IMR-90 (cell line): ENCODE results near the gene LGALS16. TPM values are rescaled to one million over a fixed set of nuclear protein-coding genes. Genes with fewer than 3 reads are reported as not detected.

ENCODE experiments used
- ATAC-seq: fragments of 200-7000 bp; cut with Tn5 transposase; 2 replicates; pipeline ENCODE4 v1.9.1; 2020; ENCODE audit warnings: low read depth, mild to moderate bottlenecking, moderate library complexity
- BruUV-seq: library from RNA; stranded (reverse); fragments of 400-500 nt; replicated peaks from 2 replicates; lab custom pipeline; 2021; lab: Mats Ljungman, UMichigan
- CTCF ChIA-PET: fragments of 300-600 bp; formaldehyde crosslinking; extraction: SDS; loops from one replicate; lab custom pipeline; 2021; ENCODE audit warnings: antibody characterized with exemption; lab: Yijun Ruan, JAX
- POLR2A ChIA-PET: fragments of 300-600 bp; sonication (Branson Sonifier 250); formaldehyde crosslinking; loops from one replicate; lab custom pipeline; 2022; ENCODE audit warnings: antibody characterized with exemption; ENCODE audit not compliant: unreplicated experiment; lab: Charles Lee
- DNase-seq: peaks from one replicate; pipeline ENCODE4 v3.0.0; 2013
- H2AFZ ChIP-seq: replicated peaks from 2 replicates; pipeline ENCODE3; 2013; ENCODE audit warnings: low read length, mild to moderate bottlenecking; ENCODE audit not compliant: poor library complexity
- H2AK5ac ChIP-seq: 2 replicates; pipeline ENCODE4 v1.6.1; 2013; ENCODE audit warnings: low read depth, low read length, inconsistent platforms
- H2AK9ac ChIP-seq: replicated peaks from 2 replicates; pipeline ENCODE3; 2013; ENCODE audit warnings: mild to moderate bottlenecking, low read depth, low read length, moderate library complexity; ENCODE audit not compliant: poor library complexity
- H2BK120ac ChIP-seq: 2 replicates; pipeline ENCODE4 v1.6.1; 2013; ENCODE audit warnings: low read depth, low read length, inconsistent platforms
- H2BK15ac ChIP-seq: 3 replicates; pipeline ENCODE4 v1.6.1; 2013; ENCODE audit warnings: low read depth, low read length, inconsistent platforms
- H2BK20ac ChIP-seq: 2 replicates; pipeline ENCODE4 v1.6.1; 2013; ENCODE audit warnings: low read depth, mild to moderate bottlenecking, inconsistent platforms, low read length, moderate library complexity
- H2BK5ac ChIP-seq: 2 replicates; pipeline ENCODE4 v1.6.1; 2013; ENCODE audit warnings: mild to moderate bottlenecking, low read depth, low read length, inconsistent platforms; ENCODE audit not compliant: poor library complexity, severe bottlenecking
- H3K14ac ChIP-seq: replicated peaks from 2 replicates; pipeline ENCODE4 v1.6.1; 2013; ENCODE audit warnings: low read depth, low read length, inconsistent platforms
- H3K18ac ChIP-seq: 2 replicates; pipeline ENCODE4 v1.6.1; 2013; ENCODE audit warnings: low read depth, low read length, control low read depth
- H3K23ac ChIP-seq: 2 replicates; pipeline ENCODE4 v1.6.1; 2013; ENCODE audit warnings: low read depth, low read length, inconsistent platforms
- H3K27ac ChIP-seq: 2 replicates; pipeline ENCODE4 v1.5.1; 2013; ENCODE audit warnings: mild to moderate bottlenecking, control low read depth, low read length; ENCODE audit not compliant: insufficient read depth
- H3K27me3 ChIP-seq: 2 replicates; pipeline ENCODE4 v1.6.1; 2013; ENCODE audit warnings: low read length; ENCODE audit not compliant: control insufficient read depth, insufficient read depth
- H3K36me3 ChIP-seq: 2 replicates; pipeline ENCODE4 v1.6.1; 2013; ENCODE audit warnings: low read length, mixed read lengths; ENCODE audit not compliant: control insufficient read depth, insufficient read depth
- H3K4ac ChIP-seq: 2 replicates; pipeline ENCODE4 v1.6.1; 2013; ENCODE audit warnings: low read depth, low read length, inconsistent platforms
- H3K4me1 ChIP-seq: 2 replicates; pipeline ENCODE4 v1.6.1; 2013; ENCODE audit warnings: low read length, mixed read lengths; ENCODE audit not compliant: control insufficient read depth, insufficient read depth
- H3K4me2 ChIP-seq: 2 replicates; pipeline ENCODE4 v1.6.1; 2013; ENCODE audit warnings: low read depth, mild to moderate bottlenecking, control low read depth, low read length, moderate library complexity
- H3K4me3 ChIP-seq: 2 replicates; pipeline ENCODE4 v1.5.1; 2013; ENCODE audit warnings: low read depth, mild to moderate bottlenecking, control low read depth, low read length, moderate library complexity; ENCODE audit not compliant: insufficient read depth
- H3K56ac ChIP-seq: 2 replicates; pipeline ENCODE4 v1.6.1; 2013; ENCODE audit warnings: low read length, inconsistent platforms; ENCODE audit not compliant: insufficient read depth; ENCODE audit errors: extremely low read depth
- H3K79me1 ChIP-seq, 2 experiments: 2 replicates each; pipeline ENCODE4 v1.6.1; 2013; ENCODE audit warnings: low read length in 2 of 2, inconsistent platforms in 1 of 2, low read depth in 1 of 2
- H3K9ac ChIP-seq: 2 replicates; pipeline ENCODE4 v1.6.1; 2013; ENCODE audit warnings: low read depth, low read length, control low read depth
- H3K9me1 ChIP-seq: 2 replicates; pipeline ENCODE4 v1.6.1; 2013; ENCODE audit warnings: low read length, inconsistent platforms; ENCODE audit not compliant: insufficient read depth
- H3K9me3 ChIP-seq: 2 replicates; pipeline ENCODE4 v1.6.1; 2013; ENCODE audit warnings: low read length; ENCODE audit not compliant: control insufficient read depth, insufficient read depth
- H4K20me1 ChIP-seq: 2 replicates; pipeline ENCODE4 v1.6.1; 2013; ENCODE audit warnings: low read length, inconsistent platforms; ENCODE audit not compliant: insufficient read depth
- H4K5ac ChIP-seq: 2 replicates; pipeline ENCODE4 v1.6.1; 2013; ENCODE audit warnings: mild to moderate bottlenecking, low read depth, low read length, control low read depth
- H4K8ac ChIP-seq, 2 experiments: 2 replicates each; pipeline ENCODE4 v1.6.1; 2013; ENCODE audit warnings: low read depth in 2 of 2, low read length in 2 of 2, control low read depth in 1 of 2, inconsistent platforms in 1 of 2
- H4K91ac ChIP-seq: 2 replicates; pipeline ENCODE4 v1.6.1; 2013; ENCODE audit warnings: low read depth, low read length, inconsistent platforms; ENCODE audit not compliant: insufficient read depth
- CEBPB ChIP-seq: IDR thresholded peaks from 2 replicates; pipeline ENCODE4 v1.6.1; 2012; ENCODE audit warnings: low read depth, low read length, improper control_type of control experiment
- CTCF ChIP-seq: conservative IDR thresholded peaks from 2 replicates; pipeline ENCODE4 v1.5.1; 2012; ENCODE audit warnings: mild to moderate bottlenecking, low read depth, low read length, improper control_type of control experiment
- MAZ ChIP-seq: IDR thresholded peaks from 2 replicates; pipeline ENCODE4 v1.6.1; 2012; ENCODE audit warnings: low read depth, mild to moderate bottlenecking, low read length, improper control_type of control experiment, moderate library complexity, borderline replicate concordance
- RAD21 ChIP-seq: IDR thresholded peaks from 2 replicates; pipeline ENCODE4 v1.6.1; 2012; ENCODE audit warnings: low read length, improper control_type of control experiment
- RFX5 ChIP-seq: IDR thresholded peaks from 2 replicates; pipeline ENCODE4 v1.8.0; 2012; ENCODE audit warnings: low read depth, mild to moderate bottlenecking, low read length, moderate library complexity
- USF2 ChIP-seq: fragments of 150-350 bp; IDR thresholded peaks from 2 replicates; pipeline ENCODE4 v1.6.1; 2017; ENCODE audit warnings: mild to moderate bottlenecking, antibody characterized with exemption, low read length, low read depth
- WGBS, 2 experiments: methylation state at CpG; one replicate each; pipeline versions ENCODE4 v1.1.5 to v1.1.7; 2013; ENCODE audit warnings: missing lambda C conversion rate in 2 of 2; ENCODE audit not compliant: insufficient read length in 1 of 2; ENCODE audit errors: extremely low coverage in 2 of 2; 5-methylcytosine and 5-hydroxymethylcytosine counted together
- dilution Hi-C: fragments of 300-500 bp; cut with HindIII; formaldehyde crosslinking; loops from one replicate; pipeline ENCODE4 v1.14.3; 2018; ENCODE audit warnings: low sequenced_read_pairs; ENCODE audit not compliant: unreplicated experiment
- in situ Hi-C: fragments of 300-500 bp; cut with MboI; formaldehyde crosslinking; loops from 3 replicates; pipeline ENCODE4 v1.14.3; 2019; ENCODE audit warnings: low sequenced_read_pairs, inconsistent platforms, mixed read lengths
- intact Hi-C: fragments of 100-400 bp; cut with micrococcal nuclease; formaldehyde crosslinking; loops from 2 replicates; pipeline ENCODE4 v1.10.0; 2022
- polyA plus RNA-seq, 3 experiments: library from polyadenylated mRNA; depleted of rRNA; stranded (reverse); fragments of >200 nt; gene quantifications; 2 replicates each; pipeline ENCODE4 v1.2.3, GENCODE V29; 2012; ENCODE audit warnings: low replicate concordance in 1 of 3
- total RNA-seq: library from RNA; depleted of rRNA; stranded (reverse); fragments of >200 nt; gene quantifications from 2 replicates; pipeline ENCODE4 v1.2.3, GENCODE V29; 2012

The LGALS16 gene
- total and polyA plus RNA-seq, 2 of the 4 experiments (the other 2 are of a cell fraction), result not detected

- H3K18ac ChIP-seq, result no peak overlapping the region
- ChIA-PET POLR2A (no interaction called here), CTCF (no interaction called here)
- H3K23ac ChIP-seq, result no peak overlapping the region
- H3K56ac ChIP-seq, result no peak overlapping the region
- H2AK9ac ChIP-seq, result no peak overlapping the region
- H3K27me3 ChIP-seq, result no peaks in the 10 kb centered on the region
- H3K9ac ChIP-seq, result no peak overlapping the region
- ATAC-seq, result no peak
- no peak overlapping the region for H4K91ac ChIP-seq
- H3K9me1 ChIP-seq, result no peaks in the 10 kb centered on the region
- H3K27ac ChIP-seq, result no peak overlapping the region
- H3K4ac ChIP-seq, result no peak overlapping the region
- no peak overlapping the region for H2BK120ac ChIP-seq
- H2AK5ac ChIP-seq, result no peak overlapping the region
- H3K36me3 ChIP-seq, result no peaks in the 10 kb centered on the region
- no peaks in the 10 kb centered on the region for H3K9me3 ChIP-seq
- no peak overlapping the region for H4K5ac ChIP-seq
- DNase-seq, result no peak
- H2BK15ac ChIP-seq, result no peak overlapping the region
- intact Hi-C loops, result no loop called here
- dilution Hi-C loops, result no loop called here
- no TSS peak for BruUV-seq
- H2AFZ ChIP-seq, result no peak overlapping the region
- no peak overlapping the region for H3K4me2 ChIP-seq
- H2BK20ac ChIP-seq, result no peak overlapping the region
- H3K14ac ChIP-seq, result no peak overlapping the region
- H3K4me3 ChIP-seq, result no peak overlapping the region
- no peak for TF ChIP-seq RFX5
- no peak for TF ChIP-seq USF2
- no peak for TF ChIP-seq MAZ
- no peak for TF ChIP-seq CTCF
- TF ChIP-seq CEBPB, result no peak
- TF ChIP-seq RAD21, result no peak
- H3K79me1 ChIP-seq, result no peaks in the 10 kb centered on the region
- no peaks in the 10 kb centered on the region for H3K4me1 ChIP-seq
- H4K20me1 ChIP-seq, result no peaks in the 10 kb centered on the region
- no peak overlapping the region for H4K8ac ChIP-seq
- no peak overlapping the region for H2BK5ac ChIP-seq
- in situ Hi-C loops, result no loop called here
- WGBS, 2 experiments, result no CpG with 5 or more reads among the region's 1 CpG
Observed at GRCh38 chr19:39641773-39642172, 13.9 kb upstream of the LGALS16 start.
